Activated T-helper 9 cell treated with anti-CD3 and anti-CD28 coated beads, Interleukin-2, amount 50 U/mL, for 16 hours (primary cell): ENCODE results near the gene RGL4.
"Not testable (repeated sequence)": the region's sequence is repeated elsewhere in the genome, so short reads cannot be mapped to it uniquely, and the experiment has no call there.

ENCODE experiments used
- DNase-seq: peaks from one replicate; pipeline ENCODE4 v3.0.0-alpha.2; 2020; ENCODE audit warnings: low read depth

Gene RGL4

GRCh38 chr22:23698094-23698493 is 7.3 kb downstream of the RGL4 start:
- DNase-seq, result no peak

- DNase-seq, result no peak
Measured at GRCh38 chr22:23698673-23699235, 7.9 kb downstream of the RGL4 start.

DNA sequence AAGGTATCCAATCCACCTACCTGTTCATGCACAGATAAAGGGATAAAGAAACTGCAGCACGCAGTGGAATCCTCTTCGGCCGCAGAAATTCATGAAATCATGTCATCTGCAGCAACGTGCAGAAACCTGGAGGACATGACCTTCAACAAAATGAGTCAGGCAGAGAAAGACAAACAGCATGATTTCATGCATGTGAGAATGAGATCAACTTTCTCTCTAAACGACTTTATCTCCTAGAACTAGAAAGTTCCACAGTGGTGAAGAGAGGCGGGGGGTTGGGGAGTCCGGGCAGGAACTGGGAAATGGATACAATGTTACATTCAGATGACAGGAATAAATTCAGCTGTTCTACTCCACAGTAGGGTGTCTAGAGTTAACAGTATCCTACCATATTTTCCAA is 9.9 kb downstream of the RGL4 start:
- DNase-seq, result no peak

- no peak for DNase-seq
Measured at GRCh38 chr22:23704062-23704461, 13.2 kb downstream of the RGL4 start.

DNA sequence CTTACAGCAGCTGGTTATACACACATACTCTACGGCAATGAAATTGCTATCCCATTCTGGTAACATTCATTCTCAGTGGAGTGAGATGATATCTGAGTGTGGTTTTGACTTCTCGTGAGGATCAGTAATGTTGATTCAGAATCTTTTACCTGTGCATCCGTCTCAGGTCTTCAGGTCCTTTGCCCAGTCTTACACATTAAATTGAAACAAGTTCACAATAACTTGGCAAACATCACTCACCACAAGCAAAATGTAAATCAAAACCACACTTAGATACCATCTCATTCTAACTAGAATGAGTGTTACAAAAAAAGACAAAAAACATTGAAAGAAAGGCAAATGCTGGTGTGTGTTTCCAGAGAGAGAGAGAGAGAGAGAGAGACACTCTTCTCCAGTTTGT is 14.0 kb downstream of the RGL4 start:
- no peak for DNase-seq

DNA sequence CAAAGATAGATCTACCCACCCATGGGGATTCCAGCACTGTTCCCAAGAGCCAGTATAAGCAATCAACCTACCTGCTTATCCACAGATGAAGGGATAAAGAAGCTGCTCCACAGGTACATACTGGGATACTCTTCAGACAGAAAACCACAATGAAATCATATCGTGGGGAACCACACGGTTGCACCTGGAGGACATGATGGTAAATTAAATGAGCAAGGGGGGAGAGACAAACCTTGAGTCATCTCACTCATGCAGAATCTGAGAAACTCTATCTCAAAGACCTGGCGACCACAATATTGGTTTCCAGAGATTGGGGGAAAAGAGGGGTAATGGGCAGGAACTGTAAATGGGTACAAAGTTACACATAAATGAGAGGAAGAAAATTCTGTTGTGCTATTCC is 14.5 kb downstream of the RGL4 start:
- DNase-seq, result no peak

DNA sequence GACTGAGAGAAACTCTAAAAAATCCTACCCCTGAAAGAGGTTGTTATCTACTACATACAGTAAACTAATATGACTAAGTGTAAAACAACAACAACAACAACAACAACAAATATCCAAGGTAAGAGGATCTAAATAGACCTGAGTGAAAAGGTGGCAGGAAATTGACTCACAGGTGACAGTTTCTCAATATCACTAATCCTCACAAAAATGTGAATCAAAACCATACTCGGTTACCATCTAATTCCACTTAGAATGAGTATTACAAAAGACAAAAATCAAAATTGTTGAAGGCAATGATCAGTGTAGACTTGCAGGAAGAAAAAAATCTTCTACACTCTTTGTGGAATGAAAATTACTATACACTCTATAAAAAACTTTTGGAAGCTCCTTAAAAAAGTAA is 17.5 kb downstream of the RGL4 start:
- DNase-seq, result no peak

DNA sequence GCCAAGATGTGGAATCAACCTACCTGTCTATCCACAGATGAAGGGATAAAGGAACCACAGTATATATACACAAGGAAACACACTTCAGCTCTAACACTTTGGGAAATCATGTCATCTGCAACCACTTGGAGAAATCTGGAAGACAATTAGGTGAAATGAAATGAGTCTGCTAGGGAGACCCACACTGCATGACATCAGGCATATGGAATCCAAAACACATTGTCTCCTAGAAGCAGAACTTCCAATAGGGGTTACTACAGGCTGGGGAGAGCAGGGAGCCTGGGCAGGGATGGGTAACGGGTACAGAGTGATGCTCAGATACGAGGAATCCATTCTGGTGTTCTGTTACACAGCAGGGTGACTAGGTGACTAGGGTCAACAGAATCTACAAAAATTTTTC is 18.3 kb downstream of the RGL4 start:
- DNase-seq, result no peak

GRCh38 chr22:23712256-23712655 is 21.4 kb downstream of the RGL4 start:
- no peak for DNase-seq

GRCh38 chr22:23713696-23714595 is 23.1 kb downstream of the RGL4 start:
- no peak for DNase-seq

DNA sequence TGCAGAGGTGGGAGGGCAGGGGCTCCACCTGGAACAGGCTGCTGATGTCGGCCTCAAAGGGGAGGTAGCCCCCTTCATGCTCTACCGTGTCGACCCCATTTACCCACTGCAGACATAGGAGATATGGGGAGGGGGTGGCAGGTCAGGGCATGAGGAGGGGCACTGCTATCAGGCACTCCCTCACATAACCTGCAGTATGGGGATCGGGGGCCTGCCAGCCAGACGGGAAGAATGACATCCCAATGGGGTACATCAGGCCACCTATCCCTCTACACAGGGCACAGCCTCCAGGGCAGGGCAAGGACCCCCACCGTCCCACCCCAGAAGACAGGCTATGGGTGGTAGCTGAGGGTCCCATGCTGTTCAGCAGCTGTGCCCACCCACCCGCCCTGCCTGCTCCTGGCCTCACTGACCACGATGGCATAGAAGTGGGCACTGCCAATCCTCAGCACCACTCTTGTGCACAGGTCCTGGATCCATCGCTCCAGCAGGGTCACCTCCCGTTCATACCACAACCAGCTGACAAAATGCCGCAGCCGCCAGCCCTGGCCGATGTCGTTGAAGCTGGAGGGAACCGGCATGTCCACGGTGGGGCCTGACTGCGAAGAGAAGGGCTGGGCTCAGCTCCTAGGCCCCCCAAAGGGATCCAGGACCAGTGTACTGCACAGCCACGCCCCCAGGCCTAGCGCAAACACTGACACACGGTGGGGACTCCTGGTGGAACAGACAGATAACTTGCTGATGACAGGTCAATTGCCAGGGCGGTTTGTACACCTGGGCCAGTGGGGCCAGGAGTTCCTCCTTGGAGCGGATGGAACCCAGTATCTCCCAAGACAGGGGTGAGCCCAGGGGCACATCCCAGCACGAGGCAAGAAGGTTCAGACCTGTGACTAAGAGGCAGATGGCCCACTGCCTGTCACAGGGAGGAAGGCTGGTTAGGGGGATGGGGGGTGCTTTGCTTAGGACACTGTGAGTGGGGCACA is 24.1 kb downstream of the RGL4 start:
- DNase-seq, result no peak

- DNase-seq, result no peak
Measured at GRCh38 chr22:23715806-23716375, 25.1 kb downstream of the RGL4 start.

GRCh38 chr22:23716811-23717801 is 26.3 kb downstream of the RGL4 start:
- peak; percentile 69 for DNase-seq

- no peak for DNase-seq
Measured at GRCh38 chr22:23718371-23719165, 27.8 kb downstream of the RGL4 start.

- DNase-seq, result no peak
Measured at GRCh38 chr22:23720855-23721254, 30.0 kb downstream of the RGL4 start.

DNA sequence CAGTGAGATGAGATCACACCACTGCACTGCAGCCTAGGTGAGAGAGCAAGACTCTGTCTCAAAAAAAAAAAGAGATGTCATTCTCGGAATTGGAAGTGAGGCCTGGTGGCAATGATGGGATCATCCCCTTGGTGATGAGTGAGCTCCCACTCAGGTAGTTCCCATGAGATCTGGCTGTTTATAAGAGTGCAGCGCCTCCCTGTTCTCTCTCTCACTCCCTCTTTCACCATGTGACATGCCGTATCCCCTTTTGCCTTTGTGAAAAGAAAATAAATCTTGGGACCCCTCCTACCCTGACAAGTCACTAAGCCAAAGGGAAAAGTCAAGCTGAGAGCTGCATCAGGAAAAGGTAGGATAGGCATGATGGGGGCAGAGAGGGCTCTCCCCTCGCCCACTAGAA is 31.3 kb downstream of the RGL4 start:
- no peak for DNase-seq

DNA sequence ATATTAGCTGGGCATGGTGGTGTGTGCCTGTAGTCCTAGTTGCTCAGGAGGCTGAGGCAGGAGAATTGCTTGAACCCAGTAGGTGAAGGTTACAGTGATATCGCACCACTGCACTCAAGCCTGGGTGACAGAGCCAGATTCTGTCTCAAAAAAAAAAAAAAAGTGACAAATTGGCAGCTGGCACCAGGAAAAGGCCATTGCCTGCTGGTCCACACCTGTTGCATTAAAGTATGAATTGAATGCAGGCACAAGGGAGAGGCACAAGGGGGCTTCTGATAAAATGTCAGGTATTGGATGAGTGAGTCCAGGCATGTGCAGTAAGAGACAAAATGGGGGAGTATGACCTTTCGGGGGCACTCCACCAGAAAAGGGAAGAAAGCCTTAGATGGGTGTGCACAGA is 31.9 kb downstream of the RGL4 start:
- DNase-seq, result no peak

- DNase-seq, result not testable (repeated sequence)
Measured at GRCh38 chr22:23728108-23728507, 37.3 kb downstream of the RGL4 start.

DNA sequence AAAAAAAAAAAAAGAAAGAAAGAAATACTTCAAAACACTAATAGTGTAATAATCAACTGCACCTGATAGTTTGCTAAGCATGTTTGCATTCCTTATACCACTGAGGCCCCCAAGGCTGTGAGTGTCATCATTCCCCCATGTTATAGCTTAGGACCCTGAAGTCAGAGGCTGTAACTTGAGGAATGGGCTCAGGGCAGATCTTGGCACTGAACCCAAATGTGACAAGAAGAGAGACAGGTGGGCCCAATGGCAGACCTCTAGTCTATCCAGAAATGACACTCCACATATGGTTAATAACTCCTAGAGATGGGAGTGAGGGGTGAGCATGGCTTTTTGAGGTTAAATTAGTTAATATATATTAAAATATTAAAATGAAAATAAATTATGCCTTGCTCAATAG is 46.9 kb downstream of the RGL4 start:
- no peak for DNase-seq
